GM12891 (cell line): ENCODE measurements around the gene TSPO.
A peak's percentile ranks its signal among the peaks of the same experiment; 100 is the strongest.

Experiments used
- DNase-seq: peaks from one replicate; pipeline ENCODE4 v3.0.0; 2011; ENCODE audit warnings: low spot score; ENCODE audit not compliant: insufficient read length
- FAIRE-seq: peaks from 2 replicates; lab custom pipeline; 2011; peaks lifted over from hg19 to GRCh38; lab: Jason Lieb, UNC
- PAX5 ChIP-seq: IDR thresholded peaks from 2 replicates; pipeline ENCODE4 v1.6.1; 2011; ENCODE audit warnings: low read length, moderate library complexity, mild to moderate bottlenecking; ENCODE audit not compliant: insufficient read depth, severe bottlenecking
- POLR2A ChIP-seq: IDR thresholded peaks from 2 replicates; pipeline ENCODE4 v1.6.1; 2011; ENCODE audit warnings: low read depth, low read length, control low read depth
- POLR2AphosphoS5 ChIP-seq: IDR thresholded peaks from 2 replicates; pipeline ENCODE4 v1.6.1; 2011; ENCODE audit warnings: low read depth, low read length, control low read depth
- POU2F2 ChIP-seq: IDR thresholded peaks from 2 replicates; pipeline ENCODE4 v1.6.1; 2011; ENCODE audit warnings: low read depth, mild to moderate bottlenecking, control low read depth, low read length, moderate library complexity
- SPI1 ChIP-seq: IDR thresholded peaks from 2 replicates; pipeline ENCODE4 v1.6.1; 2011; ENCODE audit warnings: low read depth, low read length, control low read depth
- TAF1 ChIP-seq: IDR thresholded peaks from 2 replicates; pipeline ENCODE4 v1.6.1; 2011; ENCODE audit warnings: low read depth, low read length, control low read depth

The TSPO gene

DNA sequence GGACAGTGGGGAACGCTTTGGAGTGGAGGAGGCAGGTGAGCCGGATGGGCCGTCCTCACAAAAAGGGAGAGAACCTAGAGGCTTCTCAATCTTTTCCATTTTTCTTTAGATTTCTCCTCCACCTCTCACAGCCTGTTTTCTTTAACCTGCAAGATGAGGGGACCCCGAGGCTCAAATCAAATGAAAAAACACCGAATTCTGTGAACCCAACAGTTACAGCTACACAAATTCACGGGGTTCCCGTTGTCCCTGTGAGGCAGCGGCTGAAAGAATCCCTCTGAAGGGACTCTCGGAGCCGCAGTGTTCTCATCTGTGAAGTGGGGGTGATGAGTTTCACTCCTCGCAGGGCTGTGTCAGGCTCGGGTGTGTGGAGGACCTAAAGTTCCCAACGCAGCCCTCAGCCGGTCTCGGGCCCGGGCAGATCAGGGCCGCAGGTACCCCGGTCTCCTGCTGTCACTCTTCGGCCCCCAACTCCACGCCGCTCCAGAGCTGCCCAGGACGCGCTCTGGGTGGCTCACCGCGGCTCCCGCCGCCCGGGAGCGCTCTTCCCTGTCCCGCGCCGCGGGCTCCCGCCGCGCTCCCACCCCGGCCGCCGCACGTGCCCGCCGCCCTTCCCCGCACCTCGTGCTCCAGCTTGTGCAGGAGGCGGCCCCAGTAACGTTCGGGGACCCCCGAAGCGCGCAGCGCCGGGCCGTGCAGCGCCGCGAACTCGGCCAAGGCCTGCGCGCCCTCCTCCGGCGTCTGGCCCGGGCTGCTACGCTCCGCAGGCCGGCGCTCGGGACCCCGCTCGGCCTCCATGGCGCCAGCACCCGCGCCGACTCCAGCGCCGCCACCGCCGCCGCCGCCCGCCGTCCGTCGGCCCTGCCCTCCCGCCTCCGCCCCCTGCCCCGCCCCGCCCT is 35.2 kb downstream of the TSPO start, which contains the start of gene TTLL12:
TTLL12 (minus strand) TSS at position 863 of the 899 bp plus-strand sequence; CDS start at position 798, 65 bp downstream.
- peak; percentile 84 for DNase-seq
- FAIRE-seq = peak; percentile 74

GRCh38 chr22:43187171-43188099 is 36.1 kb downstream of the TSPO start:
- no peak for TF ChIP-seq SPI1
- TF ChIP-seq POU2F2 = peak; percentile 71; the same call in 1 of the 2 replicates
- TF ChIP-seq POLR2A = peak; percentile 96
- TF ChIP-seq POLR2AphosphoS5 = peak; percentile 91
- TF ChIP-seq PAX5 = no peak
- peak; percentile 84 for TF ChIP-seq TAF1
- peak; percentile 99 for FAIRE-seq
- DNase-seq = peak; percentile 97

More for the DNA sequence above, 35.2 kb downstream of the TSPO start, which contains the start of gene TTLL12:
- TF ChIP-seq POLR2A = peak; percentile 62; the same call in 1 of the 2 replicates
- TF ChIP-seq SPI1 = no peak
- no peak for TF ChIP-seq PAX5
- TF ChIP-seq POLR2AphosphoS5 = no peak
- 0 out of 2 replicates have a peak, but pooled peaks have one; percentile 6 for TF ChIP-seq POU2F2
- TF ChIP-seq TAF1 = no peak

DNA sequence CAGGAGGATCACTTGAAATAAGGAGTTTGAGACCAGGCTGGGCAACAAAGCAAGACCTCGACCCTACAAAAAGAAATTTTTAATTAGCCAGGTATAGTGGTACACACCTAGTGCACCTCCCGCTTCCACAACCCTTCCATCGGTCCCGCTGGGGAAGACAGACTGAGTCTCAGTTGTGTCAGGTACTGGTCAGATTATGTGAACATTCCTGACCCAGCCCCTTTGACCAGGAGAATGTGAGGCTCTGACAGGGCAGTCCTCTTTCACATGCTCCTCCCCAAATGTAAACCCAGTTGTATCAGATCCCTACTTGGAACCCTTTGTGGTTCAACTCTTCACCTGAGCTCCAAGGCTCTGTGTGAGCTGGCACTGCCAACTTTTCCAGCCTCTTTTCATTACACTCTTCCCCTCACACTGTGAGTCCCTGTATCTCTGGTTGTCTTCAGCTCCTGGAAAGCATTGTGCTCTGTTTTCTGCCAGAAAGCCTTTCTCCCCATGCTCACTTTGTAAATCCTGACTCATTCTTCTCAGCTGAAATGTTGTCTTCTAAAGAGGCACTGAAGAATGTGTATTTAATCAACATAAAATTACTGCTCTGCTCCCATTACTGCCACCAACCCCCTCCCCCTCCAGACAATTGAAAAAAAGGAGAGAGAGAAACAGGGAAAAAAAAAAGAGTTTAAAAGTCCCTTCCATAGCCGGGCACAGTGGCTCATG is 37.6 kb downstream of the TSPO start:
- TF ChIP-seq POLR2AphosphoS5 (no peak), TAF1 (no peak), PAX5 (no peak), SPI1 (no peak)
- DNase-seq (no peak), FAIRE-seq (peak; percentile 23)

DNA sequence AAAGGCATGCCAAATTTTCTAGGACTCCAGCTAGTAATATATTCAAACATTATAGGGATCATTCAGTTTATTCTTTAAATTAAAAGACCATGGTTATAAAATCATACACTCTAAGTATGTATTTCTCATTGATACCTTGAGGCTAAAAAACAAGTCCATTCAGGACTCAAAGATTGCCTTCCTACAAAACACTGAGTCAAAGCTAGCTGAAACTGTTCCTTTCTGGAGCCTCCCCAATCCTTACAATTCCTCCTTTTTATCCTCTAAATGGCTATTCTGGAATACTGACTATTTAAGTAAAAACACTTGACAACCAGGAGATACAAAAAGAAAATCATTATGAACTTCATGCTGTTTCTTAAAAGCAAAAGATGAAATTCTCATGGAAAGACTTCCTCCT is 40.5 kb downstream of the TSPO start:
- no peak for DNase-seq
- no peak for TF ChIP-seq TAF1
- FAIRE-seq = no peak

DNA sequence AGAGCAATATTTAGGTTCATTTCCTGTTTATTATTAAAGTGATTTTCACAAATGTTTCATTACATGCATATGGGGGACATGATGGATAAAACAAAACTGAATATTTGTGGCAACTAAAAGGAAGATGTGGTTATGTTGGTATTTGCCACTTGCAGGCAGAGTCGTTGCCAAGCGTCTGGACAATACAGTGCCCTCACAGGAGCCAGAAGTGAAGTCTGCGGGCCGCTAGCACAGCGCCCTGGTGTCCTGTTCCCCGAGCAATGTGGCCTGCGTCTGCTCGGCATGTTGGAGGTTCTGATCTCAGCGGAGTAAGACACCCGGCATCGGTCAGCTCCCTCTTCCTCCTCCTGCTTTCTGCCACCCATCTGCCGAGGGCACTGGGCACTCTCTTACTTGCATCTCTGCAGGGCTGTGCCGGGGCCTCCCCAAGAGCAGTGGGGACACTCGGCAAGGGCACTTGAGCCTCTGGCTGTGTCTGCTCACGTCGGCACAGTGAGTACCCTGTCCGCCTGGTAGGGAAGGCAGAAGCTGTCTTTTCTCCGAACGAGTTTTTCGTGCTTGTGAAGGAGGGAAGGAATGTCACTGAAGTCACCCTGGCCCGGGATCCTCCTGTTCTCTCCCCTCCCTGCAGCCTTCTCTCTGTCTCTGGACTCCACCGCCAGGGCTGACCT is 46.0 kb downstream of the TSPO start:
- no peak for DNase-seq
- TF ChIP-seq POU2F2 = no peak
- TF ChIP-seq PAX5 = no peak
- no peak for TF ChIP-seq TAF1
- TF ChIP-seq POLR2AphosphoS5 = no peak
- TF ChIP-seq SPI1 = no peak
- TF ChIP-seq POLR2A = no peak
- no peak for FAIRE-seq

- FAIRE-seq = no peak
- TF ChIP-seq PAX5 (no peak), POLR2A (no peak), POLR2AphosphoS5 (no peak), POU2F2 (no peak), TAF1 (no peak)
Measured at GRCh38 chr22:43198126-43198525, 46.8 kb downstream of the TSPO start.

DNA sequence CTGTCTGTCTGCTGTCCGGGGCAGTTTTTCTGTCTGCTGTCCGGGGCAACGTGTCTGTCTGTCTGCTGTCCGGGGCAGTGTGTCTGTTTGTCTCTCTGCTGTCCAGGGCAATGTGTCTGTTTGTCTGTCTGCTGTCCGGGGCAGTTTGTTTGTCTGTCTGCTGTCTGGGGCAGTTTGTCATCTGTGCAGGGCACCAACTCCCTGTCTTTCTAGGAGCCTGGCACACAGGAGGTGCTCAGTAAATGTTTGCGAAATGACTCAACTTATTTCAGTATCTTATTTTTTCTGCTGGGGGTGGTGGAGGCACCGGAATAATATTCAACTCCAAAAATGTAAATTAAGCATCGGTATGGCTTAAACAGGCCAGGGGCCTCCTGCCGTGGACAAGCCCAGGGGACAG is 47.6 kb downstream of the TSPO start:
- FAIRE-seq (no peak), DNase-seq (no peak)
- TF ChIP-seq TAF1 (no peak), POLR2AphosphoS5 (no peak), POU2F2 (no peak), PAX5 (no peak), SPI1 (no peak), POLR2A (no peak)

More at GRCh38 chr22:43198126-43198525, 46.8 kb downstream of the TSPO start:
- no peak for DNase-seq

- DNase-seq (no peak), FAIRE-seq (no peak)
- TF ChIP-seq SPI1 (no peak), TAF1 (no peak), POU2F2 (no peak), PAX5 (no peak), POLR2AphosphoS5 (no peak), POLR2A (no peak)
Measured at GRCh38 chr22:43199541-43199940, 48.2 kb downstream of the TSPO start.
